GM21528 (cell line): Measurements from ENCODE around the gene ITPR2.
A peak's percentile ranks its signal among the peaks of the same experiment; 100 is the strongest.

Experiments used
- ATAC-seq: cut with Tn5 transposase; IDR thresholded peaks from one replicate; pipeline ENCODE4 v1.9.1; 2021; ENCODE audit warnings: mild to moderate bottlenecking, moderate library complexity; ENCODE audit not compliant: unreplicated experiment, low FRiP score

The ITPR2 gene

DNA sequence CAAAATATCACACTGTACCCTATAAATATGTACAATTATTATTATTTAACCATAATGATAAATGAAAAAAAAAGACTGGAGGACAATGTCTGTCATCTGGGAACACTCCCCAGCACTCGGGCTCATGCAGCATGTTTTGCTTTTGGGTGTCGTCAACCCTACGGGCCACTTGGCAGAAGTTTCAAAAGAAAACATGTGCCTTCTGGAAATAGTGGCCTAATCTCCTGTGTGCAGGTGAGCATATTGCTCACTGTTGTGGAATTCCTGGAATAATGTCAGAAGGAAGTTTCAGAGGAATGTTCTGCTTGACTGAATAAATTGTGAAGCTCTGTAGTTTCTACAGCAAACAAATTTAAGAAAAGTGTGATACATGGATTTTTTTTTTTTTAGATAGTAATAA is 339.3 kb downstream of the ITPR2 start:
- ATAC-seq, result no peak

DNA sequence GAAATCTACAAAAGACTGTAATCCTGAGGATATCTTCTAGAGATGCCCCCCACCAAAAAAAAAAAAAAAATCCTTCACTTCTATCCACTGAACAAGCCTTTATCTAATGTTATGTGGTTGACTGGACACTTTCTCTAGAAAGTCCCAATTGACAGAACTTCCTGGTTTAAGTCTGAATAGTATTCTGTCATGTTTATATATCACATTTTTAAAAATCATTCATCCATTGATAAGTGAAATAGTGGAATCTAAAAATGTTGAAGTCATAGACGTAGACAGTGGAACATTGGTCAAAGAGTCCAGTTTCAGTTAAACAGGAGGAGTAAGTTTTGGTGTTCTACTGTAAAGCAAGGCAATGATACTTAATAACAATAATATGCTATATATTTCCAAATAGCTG is 340.6 kb downstream of the ITPR2 start:
- no peak for ATAC-seq

DNA sequence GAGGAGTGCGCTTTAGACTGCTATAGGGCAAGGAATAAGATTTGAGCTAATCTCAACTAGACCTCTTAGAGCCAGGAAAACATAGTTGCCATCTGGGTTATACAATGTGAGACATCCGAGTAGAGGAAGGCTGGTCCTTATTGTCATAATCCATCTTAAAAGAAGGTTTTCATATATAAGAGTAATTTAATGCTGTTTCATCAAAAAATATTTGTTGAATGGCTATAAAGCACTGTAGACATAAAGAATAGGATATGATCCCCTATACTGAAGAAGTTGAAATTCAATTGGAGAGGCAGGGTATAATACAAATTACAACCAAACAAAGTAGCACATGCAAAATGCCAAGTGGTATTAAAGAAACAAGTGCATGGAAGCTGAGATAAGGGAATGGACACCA is 343.1 kb downstream of the ITPR2 start:
- no peak for ATAC-seq

DNA sequence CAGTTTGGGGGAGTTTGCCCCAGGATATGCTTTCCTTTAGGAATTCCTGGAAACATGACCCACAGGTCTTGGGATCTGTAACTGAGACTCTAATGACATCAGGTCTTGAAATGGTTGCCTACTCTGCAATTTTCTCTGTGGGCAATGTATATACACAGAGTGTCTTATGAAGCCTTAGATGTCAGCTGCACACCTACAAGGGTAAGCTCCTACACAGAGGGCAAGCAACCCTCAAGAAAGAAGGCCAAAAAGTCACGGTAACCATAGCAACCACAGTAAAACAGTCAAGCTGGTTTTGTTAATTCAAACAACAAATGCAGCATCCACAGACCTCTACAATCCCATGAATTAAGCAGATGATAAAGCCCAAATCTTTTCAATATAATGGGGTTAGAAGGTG is 344.6 kb downstream of the ITPR2 start:
- no peak for ATAC-seq

DNA sequence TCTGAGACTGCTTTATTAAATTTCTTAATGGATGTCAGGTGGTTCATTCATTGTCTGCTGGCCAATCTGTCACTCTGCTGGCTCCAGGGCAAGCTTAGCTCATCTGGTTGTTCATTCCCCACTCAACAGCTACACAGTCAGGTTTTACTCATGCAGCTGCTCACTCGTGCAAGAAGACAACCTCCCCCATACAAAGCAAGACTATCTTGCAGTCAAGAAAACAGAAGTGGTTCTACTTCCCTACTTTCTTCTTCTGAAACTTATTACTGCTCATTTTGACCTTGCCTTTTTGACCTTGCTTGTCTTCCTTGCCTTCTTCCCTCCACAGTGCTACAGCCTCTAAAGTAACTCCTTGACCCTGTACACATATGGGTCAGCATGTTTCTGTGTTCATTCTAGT is 359.7 kb downstream of the ITPR2 start:
- ATAC-seq, result peak; percentile 89

DNA sequence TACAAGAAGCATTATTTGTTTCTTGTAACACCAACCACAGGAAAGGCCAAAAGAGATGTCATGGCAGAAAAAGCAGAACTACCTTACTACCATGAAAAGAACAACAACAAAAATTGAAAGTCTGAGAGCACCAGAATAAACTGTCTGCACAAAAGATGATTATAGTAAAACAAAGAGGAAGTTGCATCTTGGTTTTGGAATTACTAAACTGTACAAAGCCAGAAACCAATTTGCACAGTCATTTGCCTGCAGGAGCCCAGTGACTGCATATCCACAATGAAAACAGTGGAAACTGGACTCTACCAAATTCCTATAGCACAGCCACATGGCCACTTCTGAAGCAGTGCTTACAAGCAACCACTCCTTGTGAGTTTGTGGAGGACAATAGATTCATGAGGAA is 361.4 kb downstream of the ITPR2 start:
- peak; percentile 76 for ATAC-seq

DNA sequence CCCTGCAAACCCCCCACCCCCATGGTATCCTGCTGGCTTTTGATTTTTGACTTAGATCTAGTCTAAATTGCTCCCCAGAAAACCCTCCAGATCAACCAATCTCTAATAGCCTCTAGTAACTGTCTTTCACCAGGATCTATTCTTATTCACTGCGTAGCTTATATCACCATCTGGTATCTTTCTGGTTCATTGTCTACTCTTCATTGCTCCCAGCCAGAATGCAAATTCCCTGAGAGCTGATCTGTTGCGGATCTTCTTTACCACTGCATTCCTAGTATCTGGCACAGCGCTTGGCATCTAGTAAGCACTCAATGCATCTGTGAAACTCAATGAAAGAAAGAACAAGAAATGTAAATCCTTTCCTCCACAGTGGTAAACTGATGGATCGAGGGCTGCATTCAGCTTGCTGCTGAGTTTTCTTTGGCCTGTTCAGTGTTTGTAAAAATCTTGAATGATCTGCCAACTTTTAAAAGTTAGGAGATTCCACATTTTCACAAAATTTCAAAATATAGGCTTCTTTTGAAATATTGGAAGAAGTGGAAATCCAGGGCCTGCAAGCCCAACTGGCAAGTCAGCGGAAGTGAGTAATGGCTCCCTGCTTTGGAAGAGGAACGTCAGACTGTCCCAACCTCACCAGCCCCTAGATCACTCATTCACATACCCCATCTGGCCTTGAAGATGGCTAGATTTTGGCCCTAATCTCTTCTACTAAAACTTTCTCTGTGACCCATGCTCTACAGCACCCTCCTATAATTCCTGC is 363.4 kb downstream of the ITPR2 start:
- ATAC-seq, result no peak

DNA sequence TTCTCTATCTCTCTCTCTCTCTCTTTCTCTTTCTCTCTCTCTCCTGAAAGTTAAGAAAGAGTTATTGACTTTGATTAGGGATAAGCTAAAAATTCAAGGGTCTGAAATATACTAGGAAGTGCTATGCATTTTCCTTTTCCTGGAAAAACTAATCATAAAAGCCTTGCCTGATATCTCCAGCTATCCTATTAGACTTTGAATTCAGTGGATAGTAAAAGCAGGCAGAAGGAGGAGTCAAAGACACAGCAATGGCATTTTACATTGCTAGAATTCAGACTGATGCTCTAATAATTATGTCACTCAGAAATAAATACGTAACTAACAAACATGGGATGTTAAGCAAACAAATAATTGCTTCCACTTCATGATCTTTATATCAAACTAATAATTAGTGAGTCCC is 365.6 kb downstream of the ITPR2 start:
- ATAC-seq, result no peak

DNA sequence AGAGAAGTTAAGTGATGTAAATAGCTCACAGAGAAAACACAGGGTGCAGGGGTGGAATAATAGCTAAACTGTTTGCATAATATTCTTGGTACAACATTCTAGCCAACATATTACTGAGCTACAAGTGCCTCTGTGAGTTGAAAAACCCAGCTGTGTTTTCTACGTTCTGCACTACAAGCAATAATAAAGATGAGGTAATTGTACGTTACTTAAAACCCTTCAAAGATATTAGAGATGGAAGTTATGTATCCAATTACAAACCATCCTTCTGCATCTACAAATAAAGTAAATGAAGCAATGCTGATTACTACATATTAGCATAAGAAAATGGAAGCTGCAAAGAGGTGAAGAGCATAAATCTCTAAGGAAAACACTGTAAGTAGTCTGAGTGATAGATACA is 366.3 kb downstream of the ITPR2 start:
- no peak for ATAC-seq

DNA sequence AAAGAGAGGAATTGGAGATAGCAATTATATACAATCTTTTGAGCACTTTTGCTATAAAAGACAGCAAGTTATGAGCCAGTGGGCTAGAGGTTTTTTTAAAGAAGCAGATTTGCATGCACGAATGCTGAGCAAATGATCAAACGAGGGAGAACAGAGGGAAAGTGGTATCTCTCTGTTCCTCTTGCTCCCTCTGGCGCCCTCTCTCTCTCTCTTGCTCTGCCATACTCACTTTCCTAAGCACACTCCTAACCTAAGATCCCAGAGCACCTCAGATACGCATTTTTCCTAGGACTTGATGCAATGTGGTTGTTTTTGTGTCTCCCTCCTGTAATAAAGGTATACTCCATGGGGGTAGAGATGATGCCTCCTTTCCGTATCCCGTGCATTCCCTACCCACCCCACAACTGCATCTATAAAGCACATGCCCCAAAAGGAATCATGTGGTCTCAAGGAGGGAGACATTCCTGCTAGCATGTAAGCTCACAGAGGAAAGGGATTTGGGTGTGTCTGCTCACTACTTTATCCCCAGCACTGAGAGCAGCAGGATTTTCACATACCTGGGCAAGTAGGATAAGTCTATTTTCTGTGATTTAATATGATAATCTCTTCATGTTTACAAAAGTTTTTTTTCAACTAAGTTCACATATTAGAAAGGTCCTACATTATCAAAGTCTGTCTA is 367.4 kb downstream of the ITPR2 start:
- ATAC-seq, result no peak

DNA sequence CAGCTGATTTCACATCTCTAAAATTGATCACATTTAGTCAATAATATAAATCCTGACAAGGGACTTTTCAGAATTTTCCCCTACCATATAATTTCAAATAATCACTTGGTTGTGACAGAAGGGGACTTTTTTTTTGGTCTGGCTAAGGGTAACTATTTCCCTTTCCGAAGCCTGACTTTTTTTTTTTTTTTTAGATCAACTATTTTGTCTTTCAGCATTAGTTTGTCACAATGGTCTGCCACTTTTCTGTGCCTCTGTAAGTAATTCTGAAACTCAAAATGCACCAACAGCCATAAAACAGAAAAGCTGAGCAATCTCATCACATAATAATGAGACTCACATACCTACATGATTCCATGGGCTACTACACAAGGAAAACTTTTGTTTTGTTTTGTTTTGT is 371.2 kb downstream of the ITPR2 start:
- no peak for ATAC-seq

DNA sequence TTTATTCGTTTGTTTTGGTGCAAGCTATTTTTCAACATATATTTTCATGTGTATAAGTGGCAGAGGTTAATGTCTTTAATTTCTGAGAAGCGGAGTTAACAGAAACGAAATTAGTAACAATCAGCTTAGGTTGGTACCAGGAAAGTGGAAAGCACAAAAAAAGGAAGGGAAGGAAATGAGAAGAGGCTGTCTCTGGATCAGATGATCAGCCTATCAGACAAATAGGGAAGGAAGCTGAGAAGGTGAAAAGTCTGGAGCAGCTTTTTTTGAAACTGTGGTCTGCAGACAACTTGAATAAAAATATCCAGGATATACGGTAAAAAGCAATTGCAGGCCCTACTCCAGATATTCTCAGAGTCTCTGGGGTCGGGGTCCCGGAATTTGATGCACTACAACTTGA is 372.6 kb downstream of the ITPR2 start:
- no peak for ATAC-seq

DNA sequence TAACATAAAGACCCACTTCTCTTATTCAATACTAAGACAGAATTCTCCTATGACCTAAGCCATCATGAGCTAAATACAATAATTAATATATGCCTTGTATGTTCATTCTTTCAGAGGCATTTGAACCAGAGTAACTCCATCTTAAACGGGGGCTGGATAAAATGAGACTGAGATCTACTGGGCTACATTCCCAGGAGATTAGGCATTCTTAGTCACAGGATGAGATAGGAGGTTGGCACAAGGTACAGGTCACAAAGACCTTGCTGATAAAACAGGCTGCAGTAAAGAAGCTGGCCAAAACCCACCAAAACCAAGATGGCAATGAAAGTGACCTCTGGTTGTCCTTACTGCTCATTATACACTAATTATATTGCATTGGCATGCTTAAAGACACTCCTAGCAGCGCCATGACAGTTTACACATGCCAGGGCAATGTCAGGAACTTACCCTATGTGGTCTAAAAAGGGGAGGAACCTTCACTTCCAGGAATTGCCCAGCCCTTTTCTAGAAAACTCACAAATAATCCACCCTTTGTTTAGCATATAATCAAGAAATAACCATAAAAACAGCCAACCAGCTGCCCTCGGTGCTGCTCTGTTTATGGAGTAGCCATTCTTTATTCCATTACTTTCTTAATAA is 376.9 kb downstream of the ITPR2 start:
- no peak for ATAC-seq

DNA sequence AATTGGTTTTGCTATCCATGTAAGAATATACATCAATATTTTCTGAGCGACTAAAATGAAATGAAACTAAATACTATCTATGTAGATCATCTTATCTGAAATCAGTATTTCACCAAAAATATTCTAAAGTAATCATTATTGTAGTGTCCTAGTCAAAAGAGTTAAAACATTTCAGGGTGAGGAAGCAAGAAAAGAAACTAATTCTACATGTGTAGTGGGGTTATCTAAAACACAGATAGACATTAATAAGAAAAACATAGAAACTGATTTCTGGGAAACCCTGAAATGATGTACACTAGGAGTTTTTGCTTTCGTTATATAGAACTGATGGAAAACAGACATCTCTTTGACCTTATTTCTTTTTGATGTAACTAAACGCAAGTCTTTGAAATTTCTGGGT is 379.7 kb downstream of the ITPR2 start:
- no peak for ATAC-seq

DNA sequence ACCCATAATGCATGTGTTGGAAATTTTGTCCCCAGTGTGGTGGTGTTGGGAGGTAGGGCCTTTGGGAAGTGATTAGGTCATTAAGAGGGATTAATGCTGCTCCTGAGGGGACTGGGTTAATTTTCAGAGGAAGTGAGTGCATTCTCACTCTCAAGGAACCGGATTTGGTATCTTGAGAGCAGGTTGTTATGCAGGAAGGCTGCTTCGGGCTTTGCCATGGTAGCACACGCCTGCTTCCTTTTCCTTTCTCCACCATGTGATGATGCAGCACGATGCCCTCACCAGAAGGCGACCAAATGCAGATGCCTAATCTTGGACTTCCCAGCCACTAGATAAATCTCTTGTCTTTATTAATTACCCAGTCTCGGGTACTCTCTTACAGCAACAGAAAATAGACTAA is 380.5 kb downstream of the ITPR2 start:
- no peak for ATAC-seq

DNA sequence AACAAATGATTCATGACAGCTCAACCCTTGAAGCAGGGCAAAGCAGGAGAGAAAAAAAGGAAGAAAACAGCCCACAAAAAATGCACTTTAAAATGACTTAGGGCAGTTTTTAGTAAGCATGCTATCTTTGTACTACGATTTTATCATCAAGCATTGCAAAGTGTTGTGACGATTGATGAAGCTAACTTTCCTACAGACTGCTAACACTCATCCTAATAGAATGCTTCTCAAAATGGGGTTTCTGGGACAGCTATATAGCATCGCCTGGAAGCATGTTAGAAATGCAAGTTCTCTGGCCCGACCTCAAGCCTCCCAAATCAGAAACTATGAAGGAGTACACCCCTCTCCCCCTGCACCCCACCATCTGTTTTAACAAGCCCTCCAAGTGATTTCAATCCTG is 381.2 kb downstream of the ITPR2 start:
- ATAC-seq, result no peak

DNA sequence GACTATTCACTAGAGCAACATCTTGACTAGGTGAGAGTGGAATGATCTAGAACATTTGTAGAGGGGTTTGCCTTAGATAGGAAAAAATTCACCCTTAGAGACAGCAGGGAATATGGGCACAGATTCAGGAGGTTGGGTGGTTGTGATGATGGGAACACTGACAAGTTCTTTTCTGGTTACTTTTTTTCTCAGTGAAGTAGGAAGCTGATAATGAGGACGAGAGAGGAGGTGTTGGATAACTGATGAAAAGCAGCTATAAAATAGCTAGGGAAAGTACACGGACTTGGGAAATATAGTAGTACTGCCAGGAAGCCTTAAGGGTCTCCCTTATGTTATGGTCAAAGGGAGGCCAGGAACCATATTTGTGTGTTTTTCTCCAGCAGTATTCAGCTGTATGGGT is 387.1 kb downstream of the ITPR2 start:
- no peak for ATAC-seq

DNA sequence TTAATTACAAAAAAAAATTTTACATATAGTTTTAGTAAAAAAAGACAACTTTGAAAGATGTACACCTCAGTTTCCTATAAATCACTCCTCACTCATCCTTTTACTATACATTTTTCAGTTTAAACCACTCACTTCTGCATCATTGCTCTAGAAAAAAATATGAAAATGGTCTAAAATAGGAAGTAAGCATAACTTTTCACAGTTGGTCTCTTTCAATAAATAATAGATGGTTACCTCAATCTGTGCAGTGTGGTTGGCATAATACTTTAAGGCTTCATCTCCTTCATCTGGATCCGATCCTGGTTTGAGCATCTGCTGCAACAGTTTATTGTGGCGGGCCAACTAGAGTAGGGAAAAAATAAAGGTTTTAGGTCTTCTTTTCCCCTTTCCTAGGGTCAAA is 389.7 kb downstream of the ITPR2 start:
- no peak for ATAC-seq

DNA sequence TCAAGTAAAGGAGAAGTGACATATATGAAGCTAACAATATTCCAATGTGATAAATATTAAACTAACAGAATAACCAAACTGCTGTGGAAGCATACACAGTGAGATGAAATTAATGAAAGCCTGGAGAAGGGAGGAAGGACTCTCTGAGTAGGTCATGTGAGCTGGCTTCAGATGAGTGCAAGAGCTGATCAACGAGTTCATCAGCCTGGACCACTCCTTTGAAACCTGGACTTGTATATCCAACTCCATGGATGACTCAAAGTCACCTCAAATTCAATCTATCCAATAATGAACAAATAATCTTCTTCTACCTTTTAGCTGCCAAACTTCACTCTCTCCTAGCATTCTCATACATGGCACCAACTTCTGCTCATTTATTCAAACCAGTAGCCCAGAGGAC is 391.6 kb downstream of the ITPR2 start:
- ATAC-seq, result no peak

DNA sequence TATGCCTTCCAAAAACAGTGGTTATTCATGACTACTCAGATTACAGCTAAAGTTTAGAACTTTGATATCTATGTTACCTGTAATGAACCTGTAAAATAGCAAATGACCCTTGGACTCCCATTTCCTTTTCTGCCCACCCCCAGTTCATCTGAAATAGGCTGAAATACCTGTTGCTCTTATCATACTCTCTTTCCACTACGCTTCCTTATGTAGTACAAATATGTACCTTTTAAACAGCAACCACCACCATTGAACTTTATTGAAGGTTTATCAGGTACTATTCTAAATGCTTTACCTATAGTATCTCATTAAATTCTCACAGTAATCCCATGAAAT is 398.0 kb downstream of the ITPR2 start:
- ATAC-seq, result no peak

DNA sequence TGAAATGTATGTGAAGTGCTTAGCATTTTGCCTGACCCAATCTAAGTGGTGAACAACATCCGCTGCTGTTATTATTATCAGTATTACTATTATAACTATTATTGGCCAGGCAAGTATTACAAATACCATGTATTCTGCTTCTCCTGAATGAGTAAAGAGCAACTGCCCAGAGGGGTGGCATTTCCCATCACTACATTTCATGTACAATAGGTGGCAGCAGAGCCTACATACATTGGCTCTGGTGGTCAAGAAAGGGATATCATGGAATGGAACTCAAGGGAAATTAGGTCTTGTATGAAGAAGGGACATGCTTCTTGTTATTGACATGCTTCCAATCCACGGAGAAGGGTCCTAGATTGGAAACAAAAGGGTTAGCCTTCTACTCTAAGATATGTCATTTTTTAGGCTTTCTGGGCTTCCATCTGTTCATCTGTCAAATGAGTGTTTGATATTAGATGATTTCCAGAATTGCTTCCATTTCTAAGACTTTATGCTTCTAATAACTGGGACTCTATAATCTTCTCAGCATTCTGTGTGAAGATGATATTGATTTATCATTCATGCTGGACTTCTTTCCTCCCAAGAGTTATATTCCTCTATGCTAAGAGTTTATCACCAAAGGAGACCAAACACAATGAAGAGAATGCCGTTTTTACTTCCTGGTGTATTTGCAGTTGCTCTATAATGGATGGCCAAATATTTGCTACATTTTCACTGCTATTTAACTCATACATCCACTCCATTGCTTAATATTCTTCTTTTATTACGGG is 398.5 kb downstream of the ITPR2 start:
- ATAC-seq, result no peak
